ENCODE results near the gene ZNF587B.
"Not testable (repeated sequence)": the region's sequence is repeated elsewhere in the genome, so short reads cannot be mapped to it uniquely, and the experiment has no call there.

Gene ZNF587B

GRCh38 chr19:57888560-57889231, 58.6 kb downstream of the ZNF587B start, which contains the start of gene ZNF814:
Gene ZNF814 (minus strand): TSS chr19:57889037. CDS start chr19:57888802, 235 bp downstream.
- H3K27ac ChIP-seq: peak within 1 kb of the TSS; percentile 88
- H3K4me3 ChIP-seq (ENCODE audit: low read depth, low read length): peak within 1 kb of the TSS; percentile 99
- TF ChIP-seq, protein P1, sequence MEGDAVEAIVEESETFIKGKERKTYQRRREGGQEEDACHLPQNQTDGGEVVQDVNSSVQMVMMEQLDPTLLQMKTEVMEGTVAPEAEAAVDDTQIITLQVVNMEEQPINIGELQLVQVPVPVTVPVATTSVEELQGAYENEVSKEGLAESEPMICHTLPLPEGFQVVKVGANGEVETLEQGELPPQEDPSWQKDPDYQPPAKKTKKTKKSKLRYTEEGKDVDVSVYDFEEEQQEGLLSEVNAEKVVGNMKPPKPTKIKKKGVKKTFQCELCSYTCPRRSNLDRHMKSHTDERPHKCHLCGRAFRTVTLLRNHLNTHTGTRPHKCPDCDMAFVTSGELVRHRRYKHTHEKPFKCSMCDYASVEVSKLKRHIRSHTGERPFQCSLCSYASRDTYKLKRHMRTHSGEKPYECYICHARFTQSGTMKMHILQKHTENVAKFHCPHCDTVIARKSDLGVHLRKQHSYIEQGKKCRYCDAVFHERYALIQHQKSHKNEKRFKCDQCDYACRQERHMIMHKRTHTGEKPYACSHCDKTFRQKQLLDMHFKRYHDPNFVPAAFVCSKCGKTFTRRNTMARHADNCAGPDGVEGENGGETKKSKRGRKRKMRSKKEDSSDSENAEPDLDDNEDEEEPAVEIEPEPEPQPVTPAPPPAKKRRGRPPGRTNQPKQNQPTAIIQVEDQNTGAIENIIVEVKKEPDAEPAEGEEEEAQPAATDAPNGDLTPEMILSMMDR (IDR thresholded peaks at IDR 0.05; ENCODE audit: low read depth, low read length): no peak
- peaks cover 4% of the 10 kb centered on the region for H3K9me3 ChIP-seq (ENCODE audit: severe bottlenecking)
- DNase-seq: peak; percentile 92
- H3K27me3 ChIP-seq (ENCODE audit: insufficient read depth, low read depth, severe bottlenecking): no peaks in the 10 kb centered on the region
- peaks cover 31% of the 10 kb centered on the region for H3K36me3 ChIP-seq

DNA sequence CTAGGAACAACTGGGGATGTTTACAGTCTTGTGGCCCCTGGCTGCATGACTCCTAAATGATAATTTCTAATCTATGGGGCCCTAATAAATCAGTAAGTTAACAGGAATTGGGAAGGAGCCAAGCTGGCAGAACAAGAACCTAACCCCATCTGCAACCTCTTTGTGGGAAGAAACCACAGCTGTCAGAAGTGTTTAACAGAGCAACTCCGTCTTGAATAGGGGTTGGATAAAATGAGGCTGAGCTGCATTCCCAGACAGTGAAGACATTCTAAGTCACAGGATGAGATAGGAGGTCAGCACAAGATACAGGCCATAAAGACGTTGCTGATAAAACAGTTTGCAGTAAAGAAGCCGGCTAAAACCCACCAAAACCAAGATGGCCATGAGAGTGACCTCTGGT, 60.6 kb downstream of the ZNF587B start:
- not testable (repeated sequence) for DNase-seq

More for the DNA sequence above, 60.6 kb downstream of the ZNF587B start:
- not testable (repeated sequence) for H3K27me3 ChIP-seq (ENCODE audit: insufficient read depth, low read depth, severe bottlenecking); H3K4me3 ChIP-seq (ENCODE audit: low read depth, low read length); H3K27ac ChIP-seq; H3K9me3 ChIP-seq (ENCODE audit: severe bottlenecking)
- peaks cover 15% of the 10 kb centered on the region for H3K36me3 ChIP-seq
